ENCODE data around the gene ALOX15.
"Not testable (repeated sequence)": the region's sequence is repeated elsewhere in the genome, so short reads cannot be mapped to it uniquely, and the experiment has no call there.

ALOX15 gene

GRCh38 chr17:4617090-4617489 is 24.4 kb downstream of the ALOX15 start:
- no peak for DNase-seq

- no peak for DNase-seq
Observed at GRCh38 chr17:4616476-4616875, 25.0 kb downstream of the ALOX15 start.

GRCh38 chr17:4610656-4611055 is 30.8 kb downstream of the ALOX15 start:
- no peak for DNase-seq

GRCh38 chr17:4610162-4610561 is 31.3 kb downstream of the ALOX15 start:
- DNase-seq: no peak

GRCh38 chr17:4609761-4610160 is 31.7 kb downstream of the ALOX15 start:
- DNase-seq: no peak

GRCh38 chr17:4607773-4608187 is 33.7 kb downstream of the ALOX15 start:
- no peak for DNase-seq

- DNase-seq: no peak
Observed at GRCh38 chr17:4607261-4607741, 34.2 kb downstream of the ALOX15 start.

- DNase-seq: no peak
Observed at GRCh38 chr17:4605826-4606225, 35.7 kb downstream of the ALOX15 start.

GRCh38 chr17:4604736-4605135 is 36.7 kb downstream of the ALOX15 start:
- not testable (repeated sequence) for DNase-seq

- no peak for DNase-seq
Observed at GRCh38 chr17:4604111-4604644, 37.3 kb downstream of the ALOX15 start.

GRCh38 chr17:4602041-4602440 is 39.4 kb downstream of the ALOX15 start:
- DNase-seq: no peak

- DNase-seq: no peak
Observed at GRCh38 chr17:4601326-4601725, 40.2 kb downstream of the ALOX15 start.

GRCh38 chr17:4600563-4600962 is 40.9 kb downstream of the ALOX15 start:
- DNase-seq: no peak

- no peak for DNase-seq
Observed at GRCh38 chr17:4599505-4600281, 41.8 kb downstream of the ALOX15 start.

GRCh38 chr17:4598776-4599504 is 42.5 kb downstream of the ALOX15 start:
- no peak for DNase-seq

- DNase-seq: no peak
Observed at GRCh38 chr17:4597975-4598374, 43.5 kb downstream of the ALOX15 start.

GRCh38 chr17:4596636-4597380 is 44.7 kb downstream of the ALOX15 start:
- no peak for DNase-seq

GRCh38 chr17:4595685-4596342 is 45.7 kb downstream of the ALOX15 start:
- DNase-seq: not testable (repeated sequence)

- DNase-seq: peak; percentile 33
Observed at GRCh38 chr17:4594931-4595684, 46.4 kb downstream of the ALOX15 start.

GRCh38 chr17:4594406-4594805 is 47.1 kb downstream of the ALOX15 start:
- no peak for DNase-seq

- DNase-seq: no peak
Observed at GRCh38 chr17:4593021-4593421, 48.5 kb downstream of the ALOX15 start.

Measured in stimulated activated CD4-positive, alpha-beta T cell treated with anti-CD3 and anti-CD28 coated beads, Interleukin-12 subunit alpha, Interleukin-12 subunit beta, amount 100 ng/mL, for 4 hours (primary cell).